GM23338 (cell line): ENCODE results near the gene NPAT. TPM values are rescaled to one million over a fixed set of nuclear protein-coding genes. Genes with fewer than 3 reads are reported as not detected.
"Not testable (repeated sequence)": the region's sequence is repeated elsewhere in the genome, so short reads cannot be mapped to it uniquely, and the experiment has no call there.

ENCODE experiments used
- ATAC-seq: fragments of 200-7000 bp; cut with Tn5 transposase; 3 replicates; pipeline ENCODE4 v1.9.1; 2020
- DNase-seq: peaks from one replicate; pipeline ENCODE4 v3.0.0-alpha.2; 2015; ENCODE audit warnings: low spot score
- H2AFZ ChIP-seq: fragments of 200-600 bp; sonication (generic); 2 replicates; pipeline ENCODE4 v1.8.0; 2016; ENCODE audit warnings: antibody characterized with exemption, mild to moderate bottlenecking, moderate library complexity
- H3F3A ChIP-seq: fragments of 200-600 bp; sonication (generic); replicated peaks from 2 replicates; pipeline ENCODE4 v1.8.0; 2017; ENCODE audit warnings: antibody characterized with exemption, mixed run types, low read depth
- H3K27ac ChIP-seq: fragments of 200-600 bp; sonication (generic); 2 replicates; pipeline ENCODE4 v1.6.1; 2016; ENCODE audit warnings: low read depth
- H3K27me3 ChIP-seq: fragments of 200-600 bp; sonication (generic); 2 replicates; pipeline ENCODE4 v1.8.0; 2016; ENCODE audit warnings: mild to moderate bottlenecking, mixed run types, moderate library complexity; ENCODE audit not compliant: insufficient read depth
- H3K36me3 ChIP-seq: fragments of 200-600 bp; sonication (generic); 2 replicates; pipeline ENCODE4 v1.8.0; 2016; ENCODE audit warnings: mild to moderate bottlenecking; ENCODE audit not compliant: insufficient read depth
- H3K4me1 ChIP-seq: fragments of 200-600 bp; sonication (generic); 2 replicates; pipeline ENCODE4 v1.8.0; 2016; ENCODE audit warnings: mild to moderate bottlenecking, moderate library complexity; ENCODE audit not compliant: insufficient read depth
- H3K4me2 ChIP-seq: fragments of 200-600 bp; sonication (generic); 2 replicates; pipeline ENCODE4 v1.7.1; 2017; ENCODE audit warnings: mixed run types
- H3K4me3 ChIP-seq: fragments of 200-600 bp; sonication (generic); 2 replicates; pipeline ENCODE4 v1.6.1; 2016; ENCODE audit warnings: mixed run types
- H3K79me2 ChIP-seq: fragments of 200-600 bp; sonication (generic); replicated peaks from 2 replicates; pipeline ENCODE4 v1.8.0; 2017; ENCODE audit warnings: mild to moderate bottlenecking; ENCODE audit not compliant: insufficient read depth
- H3K9me2 ChIP-seq: fragments of 200-600 bp; sonication (generic); 2 replicates; pipeline ENCODE4 v1.8.0; 2017; ENCODE audit not compliant: insufficient read depth
- H4K20me1 ChIP-seq: fragments of 200-600 bp; sonication (generic); replicated peaks from 2 replicates; pipeline ENCODE4 v1.8.0; 2017; ENCODE audit warnings: mild to moderate bottlenecking; ENCODE audit not compliant: insufficient read depth
- H3K27ac Mint-ChIP-seq: 2 replicates; pipeline ENCODE4 v1.8.0; 2020; ENCODE audit warnings: inconsistent platforms, mild to moderate bottlenecking, moderate library complexity, mixed read lengths
- H3K27me3 Mint-ChIP-seq: 3 replicates; pipeline ENCODE4 v1.8.0; 2022; ENCODE audit warnings: low read depth, mild to moderate bottlenecking, moderate library complexity, mixed read lengths, inconsistent platforms; ENCODE audit not compliant: insufficient read depth, poor library complexity
- H3K36me3 Mint-ChIP-seq: 3 replicates; pipeline ENCODE4 v1.8.0; 2021; ENCODE audit warnings: low read depth, mild to moderate bottlenecking, inconsistent platforms, moderate library complexity, mixed read lengths
- H3K4me1 Mint-ChIP-seq: 3 replicates; pipeline ENCODE4 v1.8.0; 2020; ENCODE audit warnings: mild to moderate bottlenecking, inconsistent platforms, mixed read lengths
- H3K4me3 Mint-ChIP-seq: 3 replicates; pipeline ENCODE4 v1.8.0; 2021; ENCODE audit warnings: moderate library complexity, mild to moderate bottlenecking, inconsistent platforms, mixed read lengths
- H3K9me3 Mint-ChIP-seq: 3 replicates; pipeline ENCODE4 v1.8.0; 2020; ENCODE audit warnings: moderate library complexity, mild to moderate bottlenecking, inconsistent platforms, mixed read lengths
- CTCF ChIP-seq, 2 experiments: fragments of 200-600 bp in 1 of 2; sonication (generic) in 1 of 2; conservative IDR thresholded peaks; 2 replicates each; pipeline versions ENCODE4 v1.5.1 to v1.6.1; 2016 to 2017; ENCODE audit warnings: antibody characterized with exemption in 2 of 2, low read depth in 2 of 2, mild to moderate bottlenecking in 2 of 2, moderate library complexity in 1 of 2
- EZH2 ChIP-seq: fragments of 200-600 bp; sonication (generic); IDR thresholded peaks from one replicate; pipeline ENCODE4 v1.8.0; 2017; ENCODE audit warnings: antibody characterized with exemption, mild to moderate bottlenecking, low read depth; ENCODE audit not compliant: unreplicated experiment
- JUNB ChIP-seq: IDR thresholded peaks from one replicate; pipeline ENCODE4 v1.6.1; 2016; ENCODE audit warnings: antibody characterized with exemption; ENCODE audit not compliant: unreplicated experiment
- NANOG ChIP-seq: IDR thresholded peaks from 2 replicates; pipeline ENCODE4 v1.6.1; 2016; ENCODE audit warnings: antibody characterized with exemption, borderline replicate concordance
- ZNF331 ChIP-seq: fragments of 250-450 bp; sonication (Bioruptor Pico); IDR thresholded peaks from 2 replicates; pipeline ENCODE4 v1.5.0; 2020; ENCODE audit warnings: low read depth, mild to moderate bottlenecking, moderate library complexity
- polyA plus RNA-seq: library from polyadenylated mRNA; unstranded; fragments of >200 nt; fragmentation: Nextera tagmentation; extraction: Ambion mirVana; gene quantifications from 2 replicates; pipeline ENCODE4 v1.2.1, GENCODE V29; 2016
- total RNA-seq: library from RNA; depleted of rRNA; stranded (reverse); fragments of >200 nt; shearing (Covaris generic); gene quantifications from 2 replicates; pipeline ENCODE4 v1.2.3, GENCODE V29; 2014

The NPAT gene
- total and polyA plus RNA-seq, 2 experiments from 2014 or later = 24.2 to 25.1 TPM

GRCh38 chr11:108135845-108136544 lies 86.4 kb downstream of the NPAT start:
- DNase-seq (no peak), ATAC-seq (no peak)
- Mint-ChIP-seq H3K27me3 (peaks cover 2% of the 10 kb centered on the region), H3K36me3 (peaks cover 10% of the 10 kb centered on the region), H3K4me3 (no peak overlapping the region), H3K9me3 (no peaks in the 10 kb centered on the region), H3K4me1 (no peaks in the 10 kb centered on the region), H3K27ac (no peak overlapping the region)
- Histone ChIP-seq H3K36me3 (0 out of 2 replicates have a peak, but pooled peaks cover 4% of the 10 kb centered on the region), H3K4me2 (no peak overlapping the region), H3K4me3 (no peak overlapping the region), H4K20me1 (no peaks in the 10 kb centered on the region), H3K4me1 (no peaks in the 10 kb centered on the region), H2AFZ (no peak overlapping the region), H3K9me2 (no peaks in the 10 kb centered on the region), H3K79me2 (no peaks in the 10 kb centered on the region), H3K27ac (no peak overlapping the region), H3F3A (0 out of 2 replicates have a peak, but pooled peaks cover 2% of the 10 kb centered on the region), H3K27me3 (no peaks in the 10 kb centered on the region)
- TF ChIP-seq ZNF331 (CRISPR knock-in tag) = no peak
- peak; percentile 40 to 47; a peak in 3 of 4 replicates for TF ChIP-seq CTCF (conservative IDR thresholded peaks at IDR 0.05; ENCODE audit: low read depth in 2 of 2)

DNA sequence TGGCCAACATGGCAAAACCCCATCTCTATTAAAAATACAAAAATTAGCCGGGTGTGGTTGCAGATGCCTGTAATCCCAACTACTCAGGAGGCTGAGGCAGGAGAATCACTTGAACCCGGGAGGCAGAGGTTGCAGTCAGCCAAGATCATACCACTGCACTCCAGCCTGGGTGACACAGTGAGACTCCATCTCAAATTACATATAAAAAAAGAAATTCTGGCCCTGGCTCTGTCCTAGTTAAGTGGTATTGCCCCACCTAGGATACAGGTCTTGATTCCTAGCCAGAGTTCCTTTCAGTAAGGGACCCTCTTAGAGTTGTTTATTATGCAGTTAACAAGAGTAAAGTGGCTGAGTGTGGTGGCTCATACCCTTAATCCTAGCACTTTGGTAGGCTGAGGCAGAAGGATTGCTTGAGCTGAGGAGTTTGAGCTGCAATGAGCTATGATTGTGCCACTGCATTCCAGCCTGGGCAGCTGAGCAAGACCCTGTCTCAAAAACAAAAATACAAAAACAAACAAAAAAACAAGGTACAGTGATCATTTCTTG lies 89.4 kb downstream of the NPAT start:
- H4K20me1 ChIP-seq, H3K27me3 Mint-ChIP-seq, H3K36me3 Mint-ChIP-seq, H3K4me1 Mint-ChIP-seq, H3K4me3 ChIP-seq, H3K27me3 ChIP-seq, H3K9me2 ChIP-seq, H2AFZ ChIP-seq, H3K4me2 ChIP-seq, H3K9me3 Mint-ChIP-seq, H3K36me3 ChIP-seq, H3K27ac ChIP-seq, H3F3A ChIP-seq, H3K4me3 Mint-ChIP-seq, H3K27ac Mint-ChIP-seq, H3K4me1 ChIP-seq, ATAC-seq, DNase-seq, H3K79me2 ChIP-seq: not testable (repeated sequence)

- TF ChIP-seq JUNB (no peak), EZH2 (no peak), NANOG (no peak), CTCF (conservative IDR thresholded peaks at IDR 0.05; ENCODE audit: low read depth in 2 of 2) (no peak)
- Histone ChIP-seq H3K79me2 (no peaks in the 10 kb centered on the region), H3F3A (0 out of 2 replicates have a peak, but pooled peaks cover 2% of the 10 kb centered on the region), H3K27me3 (no peaks in the 10 kb centered on the region), H4K20me1 (no peaks in the 10 kb centered on the region; the same call in 1 of the 2 replicates), H3K4me3 (no peak overlapping the region), H3K9me2 (no peaks in the 10 kb centered on the region), H3K4me1 (no peaks in the 10 kb centered on the region), H2AFZ (no peak overlapping the region), H3K4me2 (no peak overlapping the region), H3K27ac (no peak overlapping the region), H3K36me3 (0 out of 2 replicates have a peak, but pooled peaks cover 4% of the 10 kb centered on the region)
- Mint-ChIP-seq H3K27me3 (peaks cover 2% of the 10 kb centered on the region), H3K4me3 (no peak overlapping the region), H3K4me1 (no peaks in the 10 kb centered on the region), H3K27ac (no peak overlapping the region), H3K9me3 (no peaks in the 10 kb centered on the region), H3K36me3 (peaks cover 5% of the 10 kb centered on the region; the same call in 2 of the 3 replicates)
- ATAC-seq = no peak
- no peak for DNase-seq
These were observed 90.4 kb downstream of the NPAT start for GRCh38 chr11:108131993-108132392.
